Sigmoid colon (tissue), 7 donors: ENCODE results near the gene RER1. TPM values are rescaled to one million over a fixed set of nuclear protein-coding genes. Genes with fewer than 3 reads are reported as not detected.

Experiments used
- DNase-seq: peaks from one replicate; pipeline ENCODE4 v3.0.0-alpha.2; 2019
- H3K27ac ChIP-seq, 4 donors: fragments of 200-600 bp; sonication (generic); one replicate each; pipeline ENCODE4 v1.5.1; 2016 to 2019; ENCODE audit warnings: mild to moderate bottlenecking in 1 of 4
- H3K27me3 ChIP-seq, 3 donors: fragments of 200-600 bp; sonication (generic); one replicate each; pipeline ENCODE4 v1.5.1; 2019; ENCODE audit warnings: mild to moderate bottlenecking in 1 of 3
- H3K36me3 ChIP-seq, 4 donors: fragments of 200-600 bp; sonication (generic); one replicate each; pipeline ENCODE4 v1.5.1; 2016 to 2019
- H3K4me1 ChIP-seq, 4 donors: fragments of 200-600 bp; sonication (generic); one replicate each; pipeline ENCODE4 v1.5.1; 2017 to 2019
- H3K4me3 ChIP-seq, 4 donors: fragments of 200-600 bp; sonication (generic); one replicate each; pipeline ENCODE4 v1.5.1; 2017 to 2019; ENCODE audit warnings: mild to moderate bottlenecking in 2 of 4, moderate library complexity in 1 of 4
- H3K9me3 ChIP-seq, 4 donors: fragments of 200-600 bp in 3 of 4; sonication (generic) in 3 of 4; one replicate each; pipeline versions ENCODE4 v1.5.1 to v1.6.1; 2013 to 2019
- EP300 ChIP-seq, 4 donors: sonication (generic); formaldehyde crosslinking; IDR thresholded peaks; one replicate each; pipeline ENCODE4 v1.6.1; 2017; ENCODE audit warnings: antibody characterized with exemption in 4 of 4
- POLR2A ChIP-seq, 2 donors: fragments of 450-650 bp; IDR thresholded peaks; one replicate each; pipeline ENCODE4 v1.6.1; 2016; ENCODE audit warnings: antibody characterized with exemption in 2 of 2, mild to moderate bottlenecking in 2 of 2, moderate library complexity in 2 of 2
- POLR2AphosphoS5 ChIP-seq, 4 donors: sonication (generic); formaldehyde crosslinking; IDR thresholded peaks; one replicate each; pipeline ENCODE4 v1.6.1; 2017; ENCODE audit warnings: antibody characterized with exemption in 4 of 4
- WGBS, 2 donors: extraction: QIAGEN DNeasy Blood & Tissue Kit; methylation state at CpG; one replicate each; pipeline ENCODE4 v1.1.7; 2013; 5-methylcytosine and 5-hydroxymethylcytosine counted together
- intact Hi-C: fragments of 100-400 bp; cut with DNase I; formaldehyde crosslinking; loops from one replicate; pipeline ENCODE4 v1.15.1; 2023
- polyA plus RNA-seq, 3 donors: library from polyadenylated mRNA; stranded (reverse); fragments of 200-250 nt; gene quantifications; one replicate each; pipeline ENCODE4 v1.2.3, GENCODE V29; 2013
- total RNA-seq, 4 donors: library from RNA; depleted of rRNA; stranded (reverse); fragments of >200 nt; gene quantifications; one replicate each; pipeline ENCODE4 v1.1.0, GENCODE V29; 2016
- TF ChIP-seq, protein P1 (sequence below), 4 experiments: fragments of 450-650 bp in 3 of 4; fragments of 200-600 bp in 1 of 4; IDR thresholded peaks; one replicate each; pipeline ENCODE4 v1.5.1; 2016 to 2019; ENCODE audit warnings: antibody characterized with exemption in 4 of 4, mild to moderate bottlenecking in 3 of 4, moderate library complexity in 2 of 4
- donor health status: healthy with polysubstance abuse.
- donor health status: Bipolar disorder and iron deficiency.
- donor health status: healthy.

The RER1 gene
- total and polyA plus RNA-seq, 7 donors = 40.8 to 113 (median 51.7) TPM

DNA sequence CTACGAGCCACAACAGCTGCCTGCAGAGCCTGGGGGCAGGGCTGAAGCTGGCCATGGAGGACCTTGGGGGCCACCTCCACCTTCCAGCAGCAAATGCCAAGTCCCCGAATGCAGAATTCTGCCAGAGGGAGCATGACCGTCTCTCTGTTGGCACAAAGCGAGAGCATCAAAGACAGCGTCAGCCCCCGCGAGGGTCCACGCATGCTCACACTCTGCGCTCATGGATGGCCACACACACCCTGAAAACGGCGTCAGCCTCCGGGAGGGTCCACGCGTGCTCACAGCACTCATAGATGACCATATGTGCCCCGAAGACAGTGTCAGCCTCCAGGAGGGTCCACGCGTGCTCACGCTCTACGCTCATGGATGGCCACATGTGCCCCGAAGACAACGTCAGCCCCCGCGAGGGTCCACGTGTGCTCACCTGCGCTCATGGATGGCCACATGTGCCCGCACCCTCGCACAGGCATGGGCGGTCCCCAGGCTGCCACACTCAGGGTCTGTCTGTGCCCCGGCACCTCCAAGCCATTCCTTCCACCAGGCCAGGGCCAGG, 46.8 kb upstream of the RER1 start:
- H3K27ac ChIP-seq = no peak overlapping the region
- H3K27me3 ChIP-seq = no peaks in the 10 kb centered on the region
- no peak overlapping the region for H3K4me3 ChIP-seq
- H3K4me1 ChIP-seq = no peaks in the 10 kb centered on the region
- no peak for TF ChIP-seq POLR2A (IDR thresholded peaks at IDR 0.05)
- TF ChIP-seq EP300 (IDR thresholded peaks at IDR 0.05) = no peak
- no peak for TF ChIP-seq POLR2AphosphoS5 (IDR thresholded peaks at IDR 0.05)
- TF ChIP-seq, protein P1, sequence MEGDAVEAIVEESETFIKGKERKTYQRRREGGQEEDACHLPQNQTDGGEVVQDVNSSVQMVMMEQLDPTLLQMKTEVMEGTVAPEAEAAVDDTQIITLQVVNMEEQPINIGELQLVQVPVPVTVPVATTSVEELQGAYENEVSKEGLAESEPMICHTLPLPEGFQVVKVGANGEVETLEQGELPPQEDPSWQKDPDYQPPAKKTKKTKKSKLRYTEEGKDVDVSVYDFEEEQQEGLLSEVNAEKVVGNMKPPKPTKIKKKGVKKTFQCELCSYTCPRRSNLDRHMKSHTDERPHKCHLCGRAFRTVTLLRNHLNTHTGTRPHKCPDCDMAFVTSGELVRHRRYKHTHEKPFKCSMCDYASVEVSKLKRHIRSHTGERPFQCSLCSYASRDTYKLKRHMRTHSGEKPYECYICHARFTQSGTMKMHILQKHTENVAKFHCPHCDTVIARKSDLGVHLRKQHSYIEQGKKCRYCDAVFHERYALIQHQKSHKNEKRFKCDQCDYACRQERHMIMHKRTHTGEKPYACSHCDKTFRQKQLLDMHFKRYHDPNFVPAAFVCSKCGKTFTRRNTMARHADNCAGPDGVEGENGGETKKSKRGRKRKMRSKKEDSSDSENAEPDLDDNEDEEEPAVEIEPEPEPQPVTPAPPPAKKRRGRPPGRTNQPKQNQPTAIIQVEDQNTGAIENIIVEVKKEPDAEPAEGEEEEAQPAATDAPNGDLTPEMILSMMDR (IDR thresholded peaks at IDR 0.05) = no peak
- H3K9me3 ChIP-seq = no peaks in the 10 kb centered on the region
- 91 to 95% methylated on average over 29 of the region's 29 CpGs for WGBS, 2 donors
- intact Hi-C loops = no loop called here
- no peaks in the 10 kb centered on the region for H3K36me3 ChIP-seq
- DNase-seq = peak; percentile 45

DNA sequence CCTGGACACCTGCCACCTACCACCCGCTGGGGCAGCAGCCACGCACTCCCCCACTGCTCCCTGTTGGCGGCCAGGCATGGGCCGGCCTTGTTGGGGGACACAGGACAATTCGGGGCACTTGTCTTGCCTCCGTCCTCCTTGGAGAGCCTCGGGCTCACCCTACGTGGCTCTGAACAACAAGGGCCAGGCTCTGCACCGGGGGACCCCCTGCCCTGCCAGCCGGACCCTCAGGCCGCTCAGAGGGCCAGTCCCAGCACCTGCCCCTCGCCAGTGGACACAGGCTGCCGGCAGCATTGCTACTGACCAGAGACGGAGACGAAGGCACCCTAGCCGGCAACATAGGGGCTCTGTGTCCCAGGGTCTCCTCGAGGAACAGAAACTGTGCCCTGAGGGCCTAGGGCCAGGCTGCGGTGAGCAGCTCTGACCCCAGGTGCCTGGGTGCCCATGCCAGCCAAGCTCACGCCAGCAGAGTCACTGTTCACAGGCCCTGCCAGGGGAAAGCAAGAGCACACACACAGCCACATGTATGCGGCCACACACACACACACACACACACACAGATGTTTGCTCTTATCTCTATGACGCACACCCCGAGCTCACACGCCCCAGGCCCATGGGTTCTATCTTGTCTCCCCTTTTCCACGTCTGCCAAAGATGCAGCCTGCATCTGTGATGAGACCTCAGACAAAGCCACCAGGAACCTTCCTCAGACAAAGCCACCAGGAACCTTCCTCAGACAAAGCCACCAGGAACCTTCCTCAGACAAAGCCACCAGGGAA, 46.2 kb upstream of the RER1 start:
- no peak overlapping the region for H3K4me3 ChIP-seq
- 72 to 86% methylated on average over 24 of the region's 24 CpGs for WGBS, 2 donors
- TF ChIP-seq, protein P1 (IDR thresholded peaks at IDR 0.05) = no peak
- TF ChIP-seq POLR2A (IDR thresholded peaks at IDR 0.05) (no peak), EP300 (IDR thresholded peaks at IDR 0.05) (no peak), POLR2AphosphoS5 (IDR thresholded peaks at IDR 0.05) (no peak)
- no peaks in the 10 kb centered on the region for H3K4me1 ChIP-seq
- H3K9me3 ChIP-seq = no peaks in the 10 kb centered on the region
- intact Hi-C loops = no loop called here
- H3K36me3 ChIP-seq = no peaks in the 10 kb centered on the region
- peak; percentile 60 for DNase-seq
- H3K27ac ChIP-seq = no peak overlapping the region
- H3K27me3 ChIP-seq = no peaks in the 10 kb centered on the region

DNA sequence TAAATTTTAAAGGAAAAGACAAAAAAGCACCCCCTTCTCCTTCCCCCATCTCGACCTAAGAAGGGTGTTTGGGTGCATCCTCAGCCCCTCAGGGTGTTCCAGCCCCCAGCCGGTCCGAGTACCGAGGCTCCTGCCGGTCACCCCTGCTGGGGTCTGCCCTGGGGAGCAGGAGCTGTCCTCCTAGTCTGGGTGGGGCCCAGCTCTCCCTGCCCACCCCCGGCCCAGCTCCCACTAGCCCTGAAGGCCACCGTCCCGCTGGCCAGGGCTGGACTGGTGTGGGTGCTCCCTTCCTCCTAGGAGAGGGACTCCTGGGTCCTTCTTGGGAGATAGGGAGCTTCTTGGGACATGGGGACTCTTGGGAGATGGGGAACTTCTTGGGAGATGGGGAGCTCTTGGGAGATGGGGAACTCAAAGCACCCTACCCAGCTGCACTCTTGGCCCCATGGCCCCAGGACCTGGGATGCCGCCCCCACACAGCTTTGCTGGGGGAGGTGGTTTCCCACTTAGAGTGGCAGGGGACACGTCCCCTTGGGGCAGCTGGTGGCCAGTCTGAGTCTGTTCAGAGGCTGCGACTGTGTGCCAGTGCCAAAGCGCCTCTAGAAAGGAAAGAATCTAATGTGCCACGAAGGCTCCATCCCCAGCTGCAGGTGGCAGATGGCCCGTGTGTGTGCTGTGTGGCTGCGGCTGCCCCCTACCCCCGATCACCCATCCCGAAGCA, 44.8 kb upstream of the RER1 start:
- no peak for TF ChIP-seq POLR2A (IDR thresholded peaks at IDR 0.05)
- no peak for TF ChIP-seq EP300 (IDR thresholded peaks at IDR 0.05)
- no peak for TF ChIP-seq POLR2AphosphoS5 (IDR thresholded peaks at IDR 0.05)
- TF ChIP-seq, protein P1 (IDR thresholded peaks at IDR 0.05) = no peak
- no peaks in the 10 kb centered on the region for H3K27me3 ChIP-seq
- H3K4me3 ChIP-seq = no peak overlapping the region
- no peak overlapping the region for H3K27ac ChIP-seq
- H3K9me3 ChIP-seq = no peaks in the 10 kb centered on the region
- WGBS, 2 donors = 82 to 89% methylated on average over 17 of the region's 17 CpGs
- H3K36me3 ChIP-seq = no peaks in the 10 kb centered on the region
- intact Hi-C loops = no loop called here
- DNase-seq = no peak
- no peaks in the 10 kb centered on the region for H3K4me1 ChIP-seq

DNA sequence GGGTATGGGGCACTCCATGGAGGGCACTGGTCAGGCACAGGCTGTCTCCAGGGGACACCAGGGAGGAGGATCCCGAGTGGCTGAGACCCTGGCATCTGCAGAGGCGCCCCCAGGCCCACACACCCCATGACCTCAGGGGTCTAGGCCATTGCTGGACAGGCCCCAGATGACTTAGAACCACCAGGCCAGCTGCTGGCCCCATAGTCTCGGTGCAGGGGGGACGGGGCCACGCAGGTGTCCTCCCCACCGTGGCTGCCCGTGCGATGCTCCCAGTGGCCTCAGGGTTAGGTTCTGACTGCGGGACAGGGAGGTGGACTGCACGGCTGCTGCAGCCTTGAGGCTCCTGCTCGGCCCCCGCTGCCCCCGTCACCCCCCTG, 44.2 kb upstream of the RER1 start:
- H3K27me3 ChIP-seq = no peaks in the 10 kb centered on the region
- H3K27ac ChIP-seq = no peak overlapping the region
- WGBS, 2 donors = 80 to 84% methylated on average over 13 of the region's 13 CpGs
- peak; percentile 48 for DNase-seq
- no peaks in the 10 kb centered on the region for H3K36me3 ChIP-seq
- TF ChIP-seq POLR2A (IDR thresholded peaks at IDR 0.05) (no peak), EP300 (IDR thresholded peaks at IDR 0.05) (no peak), POLR2AphosphoS5 (IDR thresholded peaks at IDR 0.05) (no peak)
- TF ChIP-seq, protein P1 (IDR thresholded peaks at IDR 0.05) = no peak
- H3K9me3 ChIP-seq = no peaks in the 10 kb centered on the region
- no peak overlapping the region for H3K4me3 ChIP-seq
- intact Hi-C loops = no loop called here
- H3K4me1 ChIP-seq = no peaks in the 10 kb centered on the region
